Measurements from ENCODE around the gene DHX16. TPM values are rescaled to one million over a fixed set of nuclear protein-coding genes. Genes with fewer than 3 reads are reported as not detected.
"Not testable (repeated sequence)": the region's sequence is repeated elsewhere in the genome, so short reads cannot be mapped to it uniquely, and the experiment has no call there.

DHX16 gene
- total RNA-seq (2014; rRNA removed; shearing (Covaris generic)), result 30.4 and 30.6 TPM in 2 replicates
- polyA plus RNA-seq (2016; fragmentation: Nextera tagmentation; extraction: Ambion mirVana), result 23.6 and 26.7 TPM in 2 replicates

GRCh38 chr6:30672445-30673253 is at the start of gene DHX16:
Gene DHX16, minus strand, starts transcription at chr6:30673006. Its CDS starts 165 bp downstream, at chr6:30672841.
- in situ Hi-C loops (cut with MboI), result no loop called here

GRCh38 chr6:30722025-30722279 is 49.1 kb upstream of the DHX16 start:
- WGBS, 2 experiments (ENCODE audit: low coverage in 1 of 2, low lambda C conversion rate in 2 of 2, missing lambda C conversion rate in 2 of 2), result 0 to 1% methylated on average over 10 of the region's 10 CpGs
- Histone ChIP-seq H3K79me2 (ENCODE audit: insufficient read depth) (peaks cover 72% of the 10 kb centered on the region), H4K20me1 (ENCODE audit: insufficient read depth) (peaks cover 19% of the 10 kb centered on the region; the same call in 1 of the 2 replicates), H3K9ac (peak overlapping the region; percentile 99), H3K4me2 (ENCODE audit: unreplicated experiment) (peak overlapping the region; percentile 93), H3K36me3 (ENCODE audit: low read depth) (peaks cover 33% of the 10 kb centered on the region), H3F3A (ENCODE audit: insufficient read depth) (peaks cover 76% of the 10 kb centered on the region), H3K4me1 (ENCODE audit: insufficient read depth) (peaks cover 52% of the 10 kb centered on the region), H3K27ac (peak overlapping the region; percentile 95), H3K4me3 (peak overlapping the region; percentile 97)
- H3K9me3 ChIP-seq (ENCODE audit: low read depth); H3K27me3 ChIP-seq (replicated peaks; ENCODE audit: insufficient read depth); H2AFZ ChIP-seq; in situ Hi-C loops (cut with MboI); H3K9me2 ChIP-seq (ENCODE audit: insufficient read depth): not testable (repeated sequence)
- DNase-seq, result peak; percentile 68

More at GRCh38 chr6:30672445-30673253, at the start of gene DHX16:
- Histone ChIP-seq H3K9ac (peak within 1 kb of the TSS; percentile 89), H3K9me3 (ENCODE audit: low read depth) (no peaks in the 10 kb centered on the region), H4K20me1 (ENCODE audit: insufficient read depth) (no peaks in the 10 kb centered on the region), H2AFZ (peak within 1 kb of the TSS; percentile 82), H3K4me3 (peak within 1 kb of the TSS; percentile 96), H3K4me2 (ENCODE audit: unreplicated experiment) (peak within 1 kb of the TSS; percentile 76), H3K27me3 (replicated peaks; ENCODE audit: insufficient read depth) (no peaks in the 10 kb centered on the region), H3K4me1 (ENCODE audit: insufficient read depth) (peaks cover 12% of the 10 kb centered on the region), H3K27ac (peak within 1 kb of the TSS; percentile 60), H3K9me2 (ENCODE audit: insufficient read depth) (no peaks in the 10 kb centered on the region), H3F3A (ENCODE audit: insufficient read depth) (peaks cover 45% of the 10 kb centered on the region), H3K36me3 (ENCODE audit: low read depth) (peaks cover 39% of the 10 kb centered on the region), H3K79me2 (ENCODE audit: insufficient read depth) (peaks cover 46% of the 10 kb centered on the region)
- peak; percentile 97 for DNase-seq
- WGBS, 2 experiments (ENCODE audit: low coverage in 1 of 2, low lambda C conversion rate in 2 of 2, missing lambda C conversion rate in 2 of 2), result 0 to 1% methylated on average over 54 to 57 of the region's 57 CpGs
- TF ChIP-seq EZH2 (IDR thresholded peaks at IDR 0.05; ENCODE audit: insufficient read depth, poor library complexity, severe bottlenecking) (no peak), EZH2phosphoT487 (IDR thresholded peaks at IDR 0.05; ENCODE audit: insufficient read depth, low read depth) (no peak)

- TF ChIP-seq EZH2phosphoT487 (IDR thresholded peaks at IDR 0.05; ENCODE audit: insufficient read depth, low read depth), result no peak
- no peak for TF ChIP-seq EZH2 (IDR thresholded peaks at IDR 0.05; ENCODE audit: insufficient read depth, poor library complexity, severe bottlenecking)
- H2AFZ ChIP-seq, result no peak overlapping the region
- peaks cover 19% of the 10 kb centered on the region; the same call in 1 of the 2 replicates for H4K20me1 ChIP-seq (ENCODE audit: insufficient read depth)
- no peaks in the 10 kb centered on the region for H3K27me3 ChIP-seq (replicated peaks; ENCODE audit: insufficient read depth)
- peaks cover 77% of the 10 kb centered on the region for H3K79me2 ChIP-seq (ENCODE audit: insufficient read depth)
- H3F3A ChIP-seq (ENCODE audit: insufficient read depth), result peaks cover 71% of the 10 kb centered on the region
- peak; percentile 98 for DNase-seq
- no peaks in the 10 kb centered on the region for H3K9me3 ChIP-seq (ENCODE audit: low read depth)
- peaks cover 33% of the 10 kb centered on the region for H3K36me3 ChIP-seq (ENCODE audit: low read depth)
- in situ Hi-C loops (cut with MboI), result no loop called here
- H3K4me3 ChIP-seq, result peak overlapping the region; percentile 97
- H3K27ac ChIP-seq, result peak overlapping the region; percentile 95
- whole genome bisulfite sequencing, 2 experiments (ENCODE audit: low coverage in 1 of 2, low lambda C conversion rate in 2 of 2, missing lambda C conversion rate in 2 of 2), result 1 to 2% methylated on average over 38 to 48 of the region's 71 CpGs
- peaks cover 50% of the 10 kb centered on the region for H3K4me1 ChIP-seq (ENCODE audit: insufficient read depth)
- H3K9me2 ChIP-seq (ENCODE audit: insufficient read depth), result no peaks in the 10 kb centered on the region
- H3K9ac ChIP-seq, result peak overlapping the region; percentile 99
- H3K4me2 ChIP-seq (ENCODE audit: unreplicated experiment), result peak overlapping the region; percentile 93
Observed at GRCh38 chr6:30721198-30722024, 48.6 kb upstream of the DHX16 start.

- H3K9me3 ChIP-seq (ENCODE audit: low read depth), result no peaks in the 10 kb centered on the region
- TF ChIP-seq EZH2phosphoT487 (IDR thresholded peaks at IDR 0.05; ENCODE audit: insufficient read depth, low read depth) (no peak), EZH2 (IDR thresholded peaks at IDR 0.05; ENCODE audit: insufficient read depth, poor library complexity, severe bottlenecking) (no peak)
- no peak overlapping the region for H2AFZ ChIP-seq
- H3K36me3 ChIP-seq (ENCODE audit: low read depth), result peaks cover 32% of the 10 kb centered on the region
- in situ Hi-C loops (cut with MboI), result no loop called here
- peaks cover 83% of the 10 kb centered on the region for H3K79me2 ChIP-seq (ENCODE audit: insufficient read depth)
- H3K27me3 ChIP-seq (replicated peaks; ENCODE audit: insufficient read depth), result no peaks in the 10 kb centered on the region
- peak; percentile 80 for DNase-seq
- H3K27ac ChIP-seq, result peak overlapping the region; percentile 95
- H3K4me2 ChIP-seq (ENCODE audit: unreplicated experiment), result peak overlapping the region; percentile 87
- H3K4me1 ChIP-seq (ENCODE audit: insufficient read depth), result peaks cover 49% of the 10 kb centered on the region
- H3K4me3 ChIP-seq, result peak overlapping the region; percentile 97
- H3F3A ChIP-seq (ENCODE audit: insufficient read depth), result peaks cover 67% of the 10 kb centered on the region
- H4K20me1 ChIP-seq (ENCODE audit: insufficient read depth), result peaks cover 19% of the 10 kb centered on the region; the same call in 1 of the 2 replicates
- 1 to 3% methylated on average over 21 to 29 of the region's 29 CpGs for WGBS, 2 experiments (ENCODE audit: low coverage in 1 of 2, low lambda C conversion rate in 2 of 2, missing lambda C conversion rate in 2 of 2)
- H3K9me2 ChIP-seq (ENCODE audit: insufficient read depth), result no peaks in the 10 kb centered on the region
- H3K9ac ChIP-seq, result peak overlapping the region; percentile 99
Observed at GRCh38 chr6:30720738-30721197, 48.0 kb upstream of the DHX16 start.
